GM19035 (cell line): ENCODE measurements around the gene AFF3.
"Not testable (repeated sequence)": the region's sequence is repeated elsewhere in the genome, so short reads cannot be mapped to it uniquely, and the experiment has no call there.

ENCODE experiments used
- ATAC-seq: cut with Tn5 transposase; IDR thresholded peaks from one replicate; pipeline ENCODE4 v1.9.1; 2021; ENCODE audit not compliant: unreplicated experiment

Gene AFF3

DNA sequence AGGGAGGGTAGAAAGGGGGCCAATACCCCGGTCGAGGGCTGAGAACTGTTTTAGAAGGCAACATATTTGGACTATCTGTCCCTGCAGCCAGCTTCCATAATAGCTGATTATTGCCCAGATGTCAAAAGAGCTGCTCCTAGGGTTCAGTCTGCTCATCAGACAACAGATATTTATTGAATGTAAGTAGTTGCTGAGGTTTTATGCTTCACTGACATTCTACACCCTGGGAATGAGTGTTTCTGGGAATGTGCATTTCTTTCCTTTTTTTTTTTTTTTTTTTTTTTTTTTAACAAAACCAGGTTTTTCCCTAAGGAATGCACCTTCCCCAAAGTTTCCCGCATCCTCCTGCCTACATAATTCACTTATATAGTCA lies 33.8 kb downstream of the AFF3 start:
- not testable (repeated sequence) for ATAC-seq

- no peak for ATAC-seq
Observed at GRCh38 chr2:100107906-100108647, 34.3 kb downstream of the AFF3 start.

- no peak for ATAC-seq
Observed at GRCh38 chr2:100107440-100107839, 35.0 kb downstream of the AFF3 start.

GRCh38 chr2:100106460-100106859 lies 35.9 kb downstream of the AFF3 start:
- ATAC-seq: no peak

DNA sequence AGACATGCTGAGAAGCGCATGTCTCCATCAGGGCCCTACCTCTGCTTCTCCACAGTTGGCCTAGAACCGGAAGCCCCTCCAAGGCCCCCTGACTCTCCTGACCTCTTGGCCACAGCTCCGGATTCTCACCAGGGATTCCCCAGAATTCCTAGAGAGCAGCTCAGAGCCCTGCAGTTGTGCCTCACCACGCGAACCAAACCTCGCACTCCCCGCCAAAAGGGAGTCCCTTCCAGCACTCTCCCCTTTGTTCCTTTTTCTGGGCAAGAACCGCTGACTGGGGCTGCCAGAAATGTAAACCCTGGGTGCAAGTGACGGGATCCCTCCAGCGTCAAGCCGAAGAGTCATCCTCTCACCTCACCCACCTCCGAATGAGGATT lies 36.7 kb downstream of the AFF3 start:
- no peak for ATAC-seq

GRCh38 chr2:100104718-100105677 lies 37.4 kb downstream of the AFF3 start:
- ATAC-seq: no peak

DNA sequence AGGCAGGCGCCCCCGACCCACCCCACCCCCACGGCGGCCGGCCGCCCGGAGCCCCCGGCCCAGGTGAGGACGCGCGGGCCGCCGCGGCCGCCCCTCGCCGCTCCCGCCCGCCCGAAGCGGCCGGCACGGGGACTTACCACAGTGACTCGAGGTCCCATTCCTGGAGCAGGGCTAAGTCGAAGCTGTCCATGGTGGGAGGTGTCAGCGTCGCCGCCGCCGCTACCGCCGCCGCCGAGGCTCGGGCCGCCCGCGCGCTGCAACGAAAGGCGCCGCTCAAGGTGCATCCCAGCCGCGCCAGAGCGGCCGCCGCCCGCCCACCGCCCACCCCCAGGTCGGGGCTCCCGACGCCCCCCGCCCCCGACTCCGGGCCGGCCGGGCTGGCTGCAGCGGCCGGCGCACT lies 38.1 kb downstream of the AFF3 start:
- ATAC-seq: not testable (repeated sequence)

DNA sequence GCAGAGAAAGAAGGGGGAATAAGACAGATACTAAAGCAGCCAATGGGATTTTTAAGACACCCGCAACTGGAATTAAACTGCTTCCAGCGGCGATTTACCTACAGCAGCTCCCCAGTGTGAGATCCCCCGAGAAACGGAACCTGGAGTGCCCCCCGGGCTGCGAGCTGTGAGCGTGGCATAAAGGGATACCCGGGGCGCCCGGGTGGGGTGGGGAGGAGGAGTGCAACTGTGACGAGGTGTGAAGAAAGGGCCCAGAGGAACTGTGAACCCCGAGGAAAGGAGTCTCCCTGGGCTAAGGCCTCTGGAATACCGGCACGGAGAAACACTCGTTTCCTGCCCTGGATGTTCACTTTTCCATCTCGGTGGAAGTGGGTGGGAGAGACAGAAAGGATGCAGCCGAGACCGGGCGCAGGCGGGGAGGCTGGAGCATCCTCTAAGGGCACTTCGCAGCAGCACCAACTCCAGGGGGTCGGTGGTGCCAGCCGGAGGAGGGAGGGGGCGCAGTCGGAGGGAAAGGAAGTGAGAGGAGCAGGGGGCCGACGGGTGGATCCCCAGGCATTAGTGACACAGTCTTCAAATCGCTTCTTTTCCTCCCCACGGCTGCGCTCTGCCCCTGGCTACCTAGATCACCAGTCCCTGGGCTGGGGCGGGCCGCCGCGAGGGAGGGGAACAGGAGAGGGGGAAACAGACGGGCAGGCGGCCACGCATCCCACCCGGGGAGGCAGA lies 38.7 kb downstream of the AFF3 start:
- ATAC-seq: not testable (repeated sequence)

GRCh38 chr2:100102466-100103180 lies 39.8 kb downstream of the AFF3 start:
- not testable (repeated sequence) for ATAC-seq

DNA sequence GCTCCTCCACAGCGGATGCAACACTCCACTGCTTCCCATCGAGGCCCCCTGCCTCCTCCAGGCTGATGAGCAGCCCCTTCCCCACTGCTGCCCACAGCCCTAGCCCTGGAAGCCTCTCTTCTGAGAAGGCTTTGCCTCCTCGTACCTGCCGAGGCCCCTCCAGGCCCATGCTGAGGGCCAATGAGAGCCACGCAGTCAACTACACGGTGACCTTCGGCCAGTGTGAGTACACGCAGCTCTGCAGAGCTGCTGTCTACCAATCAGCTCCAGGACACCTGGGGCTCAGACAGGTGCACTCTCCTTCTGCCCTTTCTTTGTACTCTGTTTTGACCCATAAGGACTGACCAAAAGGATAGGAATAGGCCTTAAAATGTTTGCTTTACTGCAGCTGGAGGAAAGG lies 43.5 kb downstream of the AFF3 start:
- ATAC-seq: not testable (repeated sequence)

DNA sequence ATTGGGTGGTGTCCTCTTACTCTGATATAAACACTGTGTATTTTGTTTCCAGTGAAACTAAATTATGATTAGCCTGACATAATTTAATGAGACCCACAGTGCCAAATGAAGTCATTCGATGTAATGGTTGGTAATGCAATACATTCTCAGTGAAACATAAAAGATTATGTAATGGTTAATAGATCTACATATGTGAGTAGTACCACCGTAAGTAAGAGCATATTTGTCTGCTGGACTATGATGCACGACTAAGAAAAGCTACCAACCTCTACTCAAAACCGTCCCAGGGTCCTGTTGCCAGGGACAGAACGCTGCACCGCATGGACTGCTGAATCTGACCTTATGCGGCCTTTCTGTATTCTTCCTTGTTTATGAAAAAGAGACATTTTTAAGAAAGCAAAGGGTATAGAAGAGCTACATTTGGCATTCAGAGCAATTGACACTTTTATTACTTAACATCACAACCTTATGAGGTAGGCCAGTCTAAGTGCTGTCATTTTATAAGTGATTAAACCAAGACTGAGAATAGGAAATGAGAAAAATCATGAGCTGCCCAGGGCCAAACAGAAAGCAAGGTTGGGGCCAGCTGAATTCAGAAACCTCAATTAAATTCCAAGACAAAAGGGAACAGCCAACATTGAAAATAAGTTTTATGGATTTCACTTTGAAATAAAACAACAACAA lies 44.6 kb downstream of the AFF3 start:
- not testable (repeated sequence) for ATAC-seq

GRCh38 chr2:100095845-100096244 lies 46.5 kb downstream of the AFF3 start:
- ATAC-seq: not testable (repeated sequence)

DNA sequence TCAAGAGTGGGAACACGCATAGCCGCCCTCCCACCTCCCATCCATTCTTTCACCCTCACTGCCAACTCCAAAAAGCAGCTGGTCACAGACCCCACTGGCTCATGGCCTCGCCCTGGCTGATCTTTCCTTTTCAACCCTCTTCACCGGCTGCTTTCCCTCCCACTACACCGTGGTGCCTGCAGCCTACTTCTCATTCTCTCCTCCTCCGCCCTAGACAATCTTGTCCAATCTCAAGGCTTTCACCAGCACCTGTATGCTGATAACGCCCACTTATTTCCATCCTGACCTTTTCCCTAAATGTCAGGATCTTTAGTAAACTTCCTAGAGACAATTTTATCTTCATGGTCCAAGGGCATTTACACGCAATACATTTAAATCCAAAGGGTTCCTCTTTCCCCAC lies 50.6 kb downstream of the AFF3 start:
- not testable (repeated sequence) for ATAC-seq

DNA sequence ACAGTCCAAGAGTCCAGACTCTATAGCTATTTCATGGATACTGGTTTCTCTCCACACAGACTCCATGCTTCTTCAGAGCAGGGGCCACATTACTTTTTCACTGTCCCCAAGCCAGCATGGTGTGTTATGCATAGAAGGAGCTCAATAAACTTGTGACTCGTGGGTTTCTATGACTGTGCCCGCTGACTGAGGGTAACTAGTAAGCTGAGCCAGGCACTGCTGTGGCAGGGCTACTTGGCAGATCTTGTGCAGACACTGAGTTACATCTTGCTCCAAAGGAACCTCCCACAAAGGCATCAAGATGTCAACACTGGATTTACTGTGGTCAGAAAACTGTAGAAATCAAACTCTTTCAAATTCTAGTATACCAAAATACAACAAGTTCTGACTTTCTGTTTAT lies 56.6 kb downstream of the AFF3 start:
- ATAC-seq: not testable (repeated sequence)

DNA sequence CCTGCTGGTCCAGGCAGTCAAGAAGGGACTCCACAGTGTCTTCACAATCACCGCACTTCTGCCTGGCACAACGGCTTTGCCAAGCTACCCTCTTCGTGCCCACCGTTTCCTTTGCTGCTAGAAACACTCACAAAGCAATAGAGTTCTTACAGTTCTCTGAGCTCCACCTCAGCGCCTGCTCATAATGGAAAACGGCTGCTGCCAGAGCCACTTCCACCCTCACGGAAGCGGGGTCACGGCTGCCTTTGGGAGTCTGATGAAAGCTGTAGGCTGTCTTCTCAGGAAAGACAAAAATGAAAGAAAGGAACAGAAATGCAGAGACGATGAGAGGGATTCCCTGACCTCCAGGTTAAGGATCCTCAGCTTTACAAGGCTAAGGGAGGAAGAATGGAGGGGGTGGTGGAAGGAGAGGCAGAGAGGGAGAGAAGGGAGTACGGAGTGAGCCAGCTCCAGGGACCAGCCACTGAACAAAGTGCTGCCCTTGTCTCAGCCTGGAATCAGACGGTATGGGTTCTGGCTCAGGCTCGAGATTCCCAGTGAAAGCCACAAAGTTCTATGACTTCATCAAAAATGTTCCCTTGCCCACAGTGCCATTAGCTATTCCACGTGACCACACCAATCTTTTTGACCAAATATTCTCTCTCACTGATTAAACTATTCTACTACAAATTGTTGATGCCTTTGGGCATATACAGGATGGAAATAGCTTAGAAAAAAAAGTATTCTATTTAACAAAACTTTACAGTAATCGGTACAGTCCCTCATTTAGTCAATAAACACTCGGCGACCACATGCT lies 58.8 kb downstream of the AFF3 start:
- not testable (repeated sequence) for ATAC-seq

DNA sequence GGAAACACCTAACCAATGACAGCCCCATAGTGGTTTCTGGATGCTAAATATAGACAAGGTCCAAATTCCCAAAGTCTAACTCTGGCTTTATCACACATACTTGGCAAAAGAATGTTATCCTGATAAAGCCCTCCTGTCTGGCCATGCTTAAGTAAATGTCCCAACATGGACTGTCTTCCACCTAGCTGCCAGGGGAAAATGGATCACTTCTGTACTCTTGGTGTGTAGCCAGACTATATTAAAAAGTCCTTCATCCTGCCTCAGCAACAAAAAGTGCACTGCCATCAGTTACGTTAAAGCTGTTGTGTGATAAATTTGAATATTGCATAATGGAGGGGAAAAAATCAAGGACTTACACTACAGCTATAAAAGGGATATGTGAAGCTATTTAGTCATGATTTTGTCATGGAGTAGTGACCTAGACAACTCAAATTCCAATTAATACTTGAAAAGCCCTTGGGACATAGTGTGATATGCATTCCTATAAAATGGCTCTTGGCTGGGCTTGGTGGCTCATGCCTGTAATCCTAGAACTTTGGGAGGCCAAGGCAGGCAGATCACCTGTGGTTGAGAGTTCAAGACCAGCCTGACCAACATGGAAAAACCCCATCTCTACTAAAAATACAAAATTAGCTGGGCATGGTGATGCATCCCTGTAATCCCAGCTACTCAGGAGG lies 60.0 kb downstream of the AFF3 start:
- ATAC-seq: not testable (repeated sequence)

DNA sequence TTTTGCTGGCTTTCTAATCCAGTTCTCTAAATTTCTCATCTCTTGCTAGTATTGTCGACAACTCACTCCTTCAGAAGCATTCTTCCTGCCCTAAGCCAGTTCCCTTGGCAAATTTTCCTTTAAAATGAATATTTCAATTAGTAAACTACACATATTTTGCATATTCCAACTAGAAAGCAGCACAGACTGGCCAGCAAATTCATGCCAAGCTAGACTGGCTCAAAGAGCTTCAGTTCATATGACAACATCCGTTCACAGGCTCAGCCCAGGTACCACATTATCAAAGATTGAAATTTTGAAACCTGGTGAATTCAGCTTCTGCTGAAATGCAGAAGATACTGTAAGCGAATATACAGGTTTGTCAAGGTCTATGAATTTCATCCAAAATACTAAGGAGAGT lies 64.5 kb downstream of the AFF3 start:
- no peak for ATAC-seq

- no peak for ATAC-seq
Observed at GRCh38 chr2:100077456-100077855, 64.9 kb downstream of the AFF3 start.

- ATAC-seq: no peak
Observed at GRCh38 chr2:100075532-100075931, 66.9 kb downstream of the AFF3 start.
